Liver (tissue), 9 donors: Measurements from ENCODE around the gene ST3GAL3. TPM values are rescaled to one million over a fixed set of nuclear protein-coding genes. Genes with fewer than 3 reads are reported as not detected.

Experiments used
- DNase-seq: peaks from one replicate; pipeline ENCODE4 v3.0.0-alpha.2; 2017; ENCODE audit warnings: low spot score
- H3K27ac ChIP-seq, 2 donors: one replicate each; pipeline ENCODE4 v1.7.0; 2013; ENCODE audit warnings: inconsistent platforms in 2 of 2, low read length in 2 of 2, control low read depth in 1 of 2, low read depth in 1 of 2, mild to moderate bottlenecking in 1 of 2
- H3K27me3 ChIP-seq, 4 donors: one replicate each; pipeline versions ENCODE4 v1.6.1 to v1.7.0; 2013; ENCODE audit warnings: low read length in 3 of 4, inconsistent platforms in 1 of 4, mild to moderate bottlenecking in 1 of 4, moderate library complexity in 1 of 4; ENCODE audit not compliant: control insufficient read depth in 4 of 4, insufficient read depth in 4 of 4
- H3K36me3 ChIP-seq, 4 donors: one replicate each; pipeline versions ENCODE4 v1.6.1 to v1.7.0; 2013; ENCODE audit warnings: low read length in 3 of 4, mild to moderate bottlenecking in 3 of 4, low read depth in 1 of 4, moderate library complexity in 1 of 4; ENCODE audit not compliant: control insufficient read depth in 4 of 4, insufficient read depth in 3 of 4
- H3K4me1 ChIP-seq, 4 donors: one replicate each; pipeline versions ENCODE4 v1.6.1 to v1.7.0; 2013; ENCODE audit warnings: low read length in 3 of 4, mild to moderate bottlenecking in 3 of 4, moderate library complexity in 1 of 4; ENCODE audit not compliant: control insufficient read depth in 4 of 4, insufficient read depth in 4 of 4
- H3K4me3 ChIP-seq, 3 donors: one replicate each; pipeline versions ENCODE4 v1.6.1 to v1.7.0; 2013; ENCODE audit warnings: low read length in 3 of 3, control low read depth in 1 of 3, low read depth in 1 of 3, mild to moderate bottlenecking in 1 of 3
- H3K9ac ChIP-seq, 2 donors: one replicate each; pipeline ENCODE4 v1.7.0; 2013; ENCODE audit warnings: low read length in 2 of 2, mild to moderate bottlenecking in 2 of 2, moderate library complexity in 2 of 2, control low read depth in 1 of 2, low read depth in 1 of 2
- H3K9me3 ChIP-seq, 4 donors: one replicate each; pipeline versions ENCODE4 v1.6.1 to v1.7.0; 2013; ENCODE audit warnings: low read length in 3 of 4; ENCODE audit not compliant: control insufficient read depth in 4 of 4
- ATF3 ChIP-seq: IDR thresholded peaks from 2 replicates; pipeline ENCODE4 v1.6.1; 2016; ENCODE audit warnings: antibody characterized with exemption
- CTCF ChIP-seq: fragments of 150-350 bp; IDR thresholded peaks from 2 replicates; pipeline ENCODE4 v1.5.1; 2017; ENCODE audit warnings: improper control_type of control experiment, low read depth, low read length; ENCODE audit not compliant: missing input control
- EGR1 ChIP-seq, 2 donors: IDR thresholded peaks; 2 replicates each; pipeline ENCODE4 v1.6.1; 2016 to 2018; ENCODE audit warnings: antibody characterized with exemption in 2 of 2, low read depth in 2 of 2
- FOXA1 ChIP-seq: IDR thresholded peaks from 2 replicates; pipeline ENCODE4 v1.6.1; 2016; ENCODE audit warnings: antibody characterized with exemption
- FOXA2 ChIP-seq: IDR thresholded peaks from 2 replicates; pipeline ENCODE4 v1.6.1; 2016; ENCODE audit warnings: antibody characterized with exemption
- GABPA ChIP-seq, 2 donors: IDR thresholded peaks in 1 of 2; conservative IDR thresholded peaks in 1 of 2; 2 replicates each; pipeline ENCODE4 v1.6.1; 2016; ENCODE audit warnings: antibody characterized with exemption in 2 of 2, mild to moderate bottlenecking in 1 of 2, moderate library complexity in 1 of 2
- HNF4A ChIP-seq, 2 donors: conservative IDR thresholded peaks; 2 replicates each; pipeline ENCODE4 v1.6.1; 2016; ENCODE audit warnings: antibody characterized with exemption in 2 of 2, mild to moderate bottlenecking in 2 of 2
- HNF4G ChIP-seq: IDR thresholded peaks from 2 replicates; pipeline ENCODE4 v1.6.1; 2016; ENCODE audit warnings: antibody characterized with exemption
- JUND ChIP-seq, 2 donors: IDR thresholded peaks; 2 replicates each; pipeline ENCODE4 v1.6.1; 2016; ENCODE audit warnings: antibody characterized with exemption in 2 of 2
- MAX ChIP-seq: IDR thresholded peaks from 2 replicates; pipeline ENCODE4 v1.6.1; 2016; ENCODE audit warnings: antibody characterized with exemption
- NR2F2 ChIP-seq: IDR thresholded peaks from 2 replicates; pipeline ENCODE4 v1.6.1; 2016; ENCODE audit warnings: antibody characterized with exemption
- RAD21 ChIP-seq, 2 donors: IDR thresholded peaks; 2 replicates each; pipeline ENCODE4 v1.6.1; 2016; ENCODE audit warnings: antibody characterized with exemption in 2 of 2, mild to moderate bottlenecking in 2 of 2
- REST ChIP-seq: IDR thresholded peaks from 2 replicates; pipeline ENCODE4 v1.6.1; 2016; ENCODE audit warnings: antibody characterized with exemption, mild to moderate bottlenecking
- RXRA ChIP-seq, 2 donors: IDR thresholded peaks; 2 replicates each; pipeline ENCODE4 v1.6.1; 2017 to 2018; ENCODE audit warnings: antibody characterized with exemption in 2 of 2, mild to moderate bottlenecking in 1 of 2
- SP1 ChIP-seq: IDR thresholded peaks from 2 replicates; pipeline ENCODE4 v1.6.1; 2018; ENCODE audit warnings: antibody characterized with exemption, mild to moderate bottlenecking
- TAF1 ChIP-seq: conservative IDR thresholded peaks from 2 replicates; pipeline ENCODE4 v1.6.1; 2016; ENCODE audit warnings: antibody characterized with exemption, mild to moderate bottlenecking
- YY1 ChIP-seq: IDR thresholded peaks from 2 replicates; pipeline ENCODE4 v1.6.1; 2016; ENCODE audit warnings: antibody characterized with exemption, mild to moderate bottlenecking
- ZBTB33 ChIP-seq: IDR thresholded peaks from 2 replicates; pipeline ENCODE4 v1.6.1; 2016; ENCODE audit warnings: antibody characterized with exemption
- WGBS: extraction: QIAGEN DNeasy Blood & Tissue Kit; methylation state at CpG from one replicate; pipeline ENCODE4 v1.1.7; 2013; 5-methylcytosine and 5-hydroxymethylcytosine counted together
- polyA plus RNA-seq, 2 donors: library from polyadenylated mRNA; stranded (reverse) in 1 of 2; unstranded in 1 of 2; fragments of 200-250 nt in 1 of 2; fragments of >200 nt in 1 of 2; fragmentation: Nextera tagmentation in 1 of 2; extraction: Ambion mirVana in 1 of 2; gene quantifications; one replicate each; pipeline versions ENCODE4 v1.2.1 to v1.2.3, GENCODE V29; 2013 to 2015
- total RNA-seq, 2 donors: library from RNA; depleted of rRNA; stranded (reverse); fragments of >200 nt; gene quantifications; one replicate each; pipeline ENCODE4 v1.2.3, GENCODE V29; 2014
- donor health status: healthy.
- donor health status: healthy.
- donor health status: healthy.
- donor health status: healthy.
- donor health status: healthy.

The ST3GAL3 gene
- total and polyA plus RNA-seq, 4 donors = 4.9 to 11.4 (median 8.1) TPM

GRCh38 chr1:43880604-43881003, 173.3 kb downstream of the ST3GAL3 start (continued):
- no peak for TF ChIP-seq FOXA1
- no peak for TF ChIP-seq RAD21 (IDR thresholded peaks at IDR 0.05)
- no peak for TF ChIP-seq ZBTB33
- no peak for TF ChIP-seq EGR1 (IDR thresholded peaks at IDR 0.05; ENCODE audit: low read depth in 2 of 2)
- TF ChIP-seq YY1 = no peak
- TF ChIP-seq NR2F2 = no peak
- TF ChIP-seq GABPA (IDR thresholded peaks at IDR 0.05 in 1 of 2, conservative IDR thresholded peaks at IDR 0.05 in 1 of 2) = no peak
- TF ChIP-seq HNF4A (conservative IDR thresholded peaks at IDR 0.05) = no peak
- no peak for TF ChIP-seq FOXA2
- no peak for TF ChIP-seq ATF3
- TF ChIP-seq JUND (IDR thresholded peaks at IDR 0.05) = no peak

GRCh38 chr1:43881415-43881814, 174.1 kb downstream of the ST3GAL3 start:
- Histone ChIP-seq H3K27ac (no peak overlapping the region), H3K36me3 (peaks cover 0 to 4% (median 2%) of the 10 kb centered on the region in 4 donors), H3K27me3 (no peaks in the 10 kb centered on the region), H3K4me3 (no peak overlapping the region), H3K4me1 (no peaks in the 10 kb centered on the region), H3K9me3 (no peaks in the 10 kb centered on the region), H3K9ac (no peak overlapping the region)
- no peak for TF ChIP-seq HNF4A (conservative IDR thresholded peaks at IDR 0.05)
- no peak for TF ChIP-seq EGR1 (IDR thresholded peaks at IDR 0.05; ENCODE audit: low read depth in 2 of 2)
- TF ChIP-seq RAD21 (IDR thresholded peaks at IDR 0.05) = no peak
- no peak for TF ChIP-seq CTCF
- TF ChIP-seq SP1 = no peak
- no peak for TF ChIP-seq HNF4G
- TF ChIP-seq JUND (IDR thresholded peaks at IDR 0.05) = no peak
- TF ChIP-seq TAF1 = no peak
- no peak for TF ChIP-seq FOXA1
- TF ChIP-seq ZBTB33 = no peak
- no peak for TF ChIP-seq ATF3
- TF ChIP-seq MAX = no peak
- no peak for TF ChIP-seq FOXA2
- no peak for TF ChIP-seq REST
- TF ChIP-seq NR2F2 = no peak
- no peak for TF ChIP-seq RXRA (IDR thresholded peaks at IDR 0.05)
- DNase-seq = no peak
- WGBS = 87% methylated on average over 4 of the region's 4 CpGs
